ENCODE results near the gene KCNN3.

Gene KCNN3

GRCh38 chr1:154725865-154726264, 144.2 kb downstream of the KCNN3 start:
- no peak for DNase-seq

GRCh38 chr1:154720328-154721297, 149.5 kb downstream of the KCNN3 start:
- no peak for DNase-seq

- DNase-seq, result no peak
These were observed 150.3 kb downstream of the KCNN3 start for GRCh38 chr1:154719586-154720327.

GRCh38 chr1:154718566-154718965, 151.5 kb downstream of the KCNN3 start:
- no peak for DNase-seq

- DNase-seq, result no peak
These were observed 152.6 kb downstream of the KCNN3 start for GRCh38 chr1:154717528-154717924.

GRCh38 chr1:154716614-154717527, 153.2 kb downstream of the KCNN3 start:
- DNase-seq, result no peak

- peak; percentile 80 for DNase-seq
These were observed 154.1 kb downstream of the KCNN3 start for GRCh38 chr1:154716011-154716410.

GRCh38 chr1:154715385-154715784, 154.7 kb downstream of the KCNN3 start:
- no peak for DNase-seq

- no peak for DNase-seq
These were observed 155.4 kb downstream of the KCNN3 start for GRCh38 chr1:154714638-154715037.

GRCh38 chr1:154714052-154714623, 155.9 kb downstream of the KCNN3 start:
- DNase-seq, result no peak

GRCh38 chr1:154713005-154713404, 157.1 kb downstream of the KCNN3 start:
- no peak for DNase-seq

- no peak for DNase-seq
These were observed 157.8 kb downstream of the KCNN3 start for GRCh38 chr1:154712166-154712810.

GRCh38 chr1:154711416-154711815, 158.7 kb downstream of the KCNN3 start:
- DNase-seq, result no peak

GRCh38 chr1:154710106-154710505, 160.0 kb downstream of the KCNN3 start:
- no peak for DNase-seq

- no peak for DNase-seq
These were observed 162.1 kb downstream of the KCNN3 start for GRCh38 chr1:154707901-154708463.

GRCh38 chr1:154706851-154707250, 163.2 kb downstream of the KCNN3 start:
- DNase-seq, result no peak

- no peak for DNase-seq
These were observed 164.5 kb downstream of the KCNN3 start for GRCh38 chr1:154705544-154705943.

GRCh38 chr1:154703170-154703569, 166.9 kb downstream of the KCNN3 start:
- DNase-seq, result no peak

- DNase-seq, result no peak
These were observed 171.6 kb downstream of the KCNN3 start for GRCh38 chr1:154698320-154699096.

- no peak for DNase-seq
These were observed 172.4 kb downstream of the KCNN3 start for GRCh38 chr1:154697710-154698109.

GRCh38 chr1:154696456-154696855, 173.6 kb downstream of the KCNN3 start:
- DNase-seq, result no peak
